OCI-LY1 (cell line): Measurements from ENCODE around the gene MNX1.

ENCODE experiments used
- CTCF ChIP-seq: fragments of 200-600 bp; sonication (generic), shearing (Covaris generic); IDR thresholded peaks from 2 replicates; pipeline ENCODE4 v1.5.1; 2017; ENCODE audit warnings: mild to moderate bottlenecking, antibody characterized with exemption, low read length, moderate library complexity, mixed read lengths
- EZH2 ChIP-seq: fragments of 200-600 bp; sonication (generic), shearing (Covaris generic); IDR thresholded peaks from 2 replicates; pipeline ENCODE4 v1.8.0; 2017; ENCODE audit warnings: borderline replicate concordance, mixed run types, mild to moderate bottlenecking, antibody characterized with exemption, low read length, moderate library complexity, mixed read lengths

GRCh38 chr7:156969972-156970420 is 40.5 kb downstream of the MNX1 start:
- TF ChIP-seq CTCF (peak; percentile 49), EZH2 (no peak)
